HepG2 (cell line): Measurements from ENCODE around the gene ZNF442. TPM values are rescaled to one million over a fixed set of nuclear protein-coding genes. Genes with fewer than 3 reads are reported as not detected.

Experiments used
- CREB1 ChIP-seq, 2 experiments: fragments of 450-650 bp in 1 of 2; IDR thresholded peaks; 2 replicates each; pipeline ENCODE4 v1.6.1; 2016 to 2017; ENCODE audit warnings: control low read depth in 1 of 2, mild to moderate bottlenecking in 1 of 2, missing compliant biosample characterization in 1 of 2, missing genetic modification characterization in 1 of 2
- HDAC2 ChIP-seq: sonication (generic); formaldehyde crosslinking; IDR thresholded peaks from 2 replicates; pipeline ENCODE4 v1.4.0; 2020; ENCODE audit warnings: missing genetic modification reagents
- IRF2 ChIP-seq: IDR thresholded peaks from 2 replicates; pipeline ENCODE4 v1.6.1; 2018; ENCODE audit warnings: missing genetic modification reagents, missing compliant biosample characterization
- RXRB ChIP-seq: IDR thresholded peaks from 2 replicates; pipeline ENCODE4 v1.6.1; 2016; ENCODE audit warnings: borderline replicate concordance, missing genetic modification reagents, missing compliant biosample characterization
- SOX5 ChIP-seq: IDR thresholded peaks from 2 replicates; pipeline ENCODE4 v1.6.1; 2016; ENCODE audit warnings: borderline replicate concordance
- SPEN ChIP-seq: sonication (generic); formaldehyde crosslinking; IDR thresholded peaks from 2 replicates; pipeline ENCODE4 v1.5.1; 2020; ENCODE audit warnings: low read depth, mild to moderate bottlenecking, missing genetic modification reagents
- TAF1 ChIP-seq: sonication (generic); formaldehyde crosslinking; IDR thresholded peaks from 2 replicates; pipeline ENCODE4 v1.4.0; 2020; ENCODE audit warnings: missing genetic modification reagents
- ZFP36L2 ChIP-seq: sonication (generic); formaldehyde crosslinking; IDR thresholded peaks from 2 replicates; pipeline ENCODE4 v1.4.0; 2020; ENCODE audit warnings: missing genetic modification reagents
- ZNF17 ChIP-seq: sonication (generic); formaldehyde crosslinking; IDR thresholded peaks from 2 replicates; pipeline ENCODE4 v1.5.0; 2020; ENCODE audit warnings: mild to moderate bottlenecking, missing genetic modification reagents
- ZNF317 ChIP-seq: sonication (generic); formaldehyde crosslinking; IDR thresholded peaks from 2 replicates; pipeline ENCODE4 v1.5.0; 2020; ENCODE audit warnings: mild to moderate bottlenecking, missing genetic modification reagents
- ZNF839 ChIP-seq: sonication (generic); formaldehyde crosslinking; IDR thresholded peaks from 2 replicates; pipeline ENCODE4 v1.4.0; 2020; ENCODE audit warnings: missing genetic modification reagents, mild to moderate bottlenecking, borderline replicate concordance
- ZSCAN29 ChIP-seq: sonication (generic); formaldehyde crosslinking; conservative IDR thresholded peaks from 2 replicates; pipeline ENCODE4 v1.4.0; 2020; ENCODE audit warnings: mild to moderate bottlenecking, missing genetic modification reagents
- polyA plus RNA-seq, 8 experiments: library from polyadenylated mRNA; depleted of rRNA in 3 of 8; stranded (reverse) in 7 of 8; unstranded in 1 of 8; fragments of >200 nt; fragmentation: Illumina TruSeq in 4 of 8; extraction: Trizol in 4 of 8; gene quantifications; 2 replicates each; pipeline versions ENCODE4 v1.2.1 to v1.2.3, GENCODE V29; 2011 to 2016; ENCODE audit warnings: low read depth in 4 of 8, missing spikeins in 1 of 8, mixed read lengths in 1 of 8; ENCODE audit not compliant: insufficient read depth in 1 of 8
- total RNA-seq, 5 experiments: library from RNA; depleted of rRNA; stranded (reverse); fragments of >200 nt; fragmentation: Illumina TruSeq; extraction: Trizol; gene quantifications; 2 replicates each; pipeline ENCODE4 v1.2.3, GENCODE V29; 2016; ENCODE audit warnings: low read depth in 1 of 5
- TF ChIP-seq, protein P1 (sequence below): sonication (generic); formaldehyde crosslinking; IDR thresholded peaks from 2 replicates; pipeline ENCODE4 v1.5.0; 2020; ENCODE audit warnings: mild to moderate bottlenecking, missing genetic modification reagents, moderate library complexity
- TF ChIP-seq, protein P2 (sequence below): sonication (generic); formaldehyde crosslinking; IDR thresholded peaks from 2 replicates; pipeline ENCODE4 v1.4.0; 2020; ENCODE audit warnings: mild to moderate bottlenecking, missing genetic modification reagents
- TF ChIP-seq, protein P3 (sequence below): sonication (generic); formaldehyde crosslinking; IDR thresholded peaks from 2 replicates; pipeline ENCODE4 v1.4.0; 2020; ENCODE audit warnings: mild to moderate bottlenecking, missing genetic modification reagents
- TF ChIP-seq, protein P4 (sequence below): sonication (generic); formaldehyde crosslinking; IDR thresholded peaks from 2 replicates; pipeline ENCODE4 v1.4.0; 2020; ENCODE audit warnings: mild to moderate bottlenecking, missing genetic modification reagents
- TF ChIP-seq, protein P5 (sequence below): sonication (generic); formaldehyde crosslinking; IDR thresholded peaks from 2 replicates; pipeline ENCODE4 v1.4.0; 2020; ENCODE audit warnings: missing genetic modification reagents
- TF ChIP-seq, protein P6 (sequence below): sonication (generic); formaldehyde crosslinking; IDR thresholded peaks from 2 replicates; pipeline ENCODE4 v1.4.0; 2020; ENCODE audit warnings: missing genetic modification reagents, mild to moderate bottlenecking, borderline replicate concordance

ZNF442 gene
- total and polyA plus RNA-seq, 2 of the 13 experiments (the other 11 are each of a cell fraction or from before 2014, with no cell fraction given): 1.0 to 6.0 TPM

DNA sequence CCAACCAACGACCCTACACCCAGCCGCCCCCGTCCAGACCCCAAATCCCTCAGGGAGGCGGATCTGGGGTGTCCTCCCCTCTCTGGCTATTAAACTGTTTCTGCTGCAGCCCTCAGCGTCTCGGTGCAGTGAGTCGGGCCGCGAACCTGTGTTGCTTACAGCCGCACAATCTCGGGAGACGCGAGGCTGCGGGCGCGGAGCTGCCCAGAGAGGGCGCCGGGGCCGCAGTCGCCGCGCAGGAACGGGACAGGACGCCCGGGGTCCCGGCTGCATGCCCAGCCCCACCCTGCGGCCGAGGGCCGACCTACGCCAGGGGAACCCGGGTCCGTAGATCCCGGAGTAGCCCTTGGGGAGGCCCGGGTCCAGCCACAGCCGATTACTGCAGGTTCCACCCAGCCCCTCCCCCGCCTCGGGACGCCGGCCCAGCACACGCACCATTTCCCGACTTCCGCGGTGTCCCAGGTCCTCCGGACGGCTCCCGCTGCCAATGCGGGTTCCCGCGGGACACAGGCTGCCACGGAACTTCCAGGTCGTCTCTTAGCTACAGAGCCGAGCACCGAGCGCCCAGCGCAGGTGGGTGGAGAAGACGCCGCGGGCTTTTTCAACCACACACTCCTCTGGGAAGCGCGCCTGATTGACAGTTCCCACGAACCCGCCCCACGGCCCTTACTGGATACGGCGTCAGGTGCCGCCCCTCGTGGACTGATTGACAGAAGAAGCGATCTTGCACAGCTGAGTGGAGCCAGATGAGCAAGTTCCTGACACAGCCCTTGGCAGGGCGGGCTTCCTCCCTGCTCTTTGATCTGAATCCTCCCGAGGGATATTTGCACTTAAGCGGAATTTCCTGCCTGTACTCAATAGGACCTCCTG lies 35.4 kb upstream of the ZNF442 start, which contains the start of gene ZNF799 (continued):
- TF ChIP-seq, protein P1, sequence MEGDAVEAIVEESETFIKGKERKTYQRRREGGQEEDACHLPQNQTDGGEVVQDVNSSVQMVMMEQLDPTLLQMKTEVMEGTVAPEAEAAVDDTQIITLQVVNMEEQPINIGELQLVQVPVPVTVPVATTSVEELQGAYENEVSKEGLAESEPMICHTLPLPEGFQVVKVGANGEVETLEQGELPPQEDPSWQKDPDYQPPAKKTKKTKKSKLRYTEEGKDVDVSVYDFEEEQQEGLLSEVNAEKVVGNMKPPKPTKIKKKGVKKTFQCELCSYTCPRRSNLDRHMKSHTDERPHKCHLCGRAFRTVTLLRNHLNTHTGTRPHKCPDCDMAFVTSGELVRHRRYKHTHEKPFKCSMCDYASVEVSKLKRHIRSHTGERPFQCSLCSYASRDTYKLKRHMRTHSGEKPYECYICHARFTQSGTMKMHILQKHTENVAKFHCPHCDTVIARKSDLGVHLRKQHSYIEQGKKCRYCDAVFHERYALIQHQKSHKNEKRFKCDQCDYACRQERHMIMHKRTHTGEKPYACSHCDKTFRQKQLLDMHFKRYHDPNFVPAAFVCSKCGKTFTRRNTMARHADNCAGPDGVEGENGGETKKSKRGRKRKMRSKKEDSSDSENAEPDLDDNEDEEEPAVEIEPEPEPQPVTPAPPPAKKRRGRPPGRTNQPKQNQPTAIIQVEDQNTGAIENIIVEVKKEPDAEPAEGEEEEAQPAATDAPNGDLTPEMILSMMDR (CRISPR knock-in tag): peak; percentile 17; the same call in 1 of the 2 replicates
- no peak for TF ChIP-seq ZSCAN29
- TF ChIP-seq ZFP36L2 (CRISPR knock-in tag): no peak
- peak; percentile 69 for TF ChIP-seq SOX5 (CRISPR knock-in tag)
- TF ChIP-seq, protein P2, sequence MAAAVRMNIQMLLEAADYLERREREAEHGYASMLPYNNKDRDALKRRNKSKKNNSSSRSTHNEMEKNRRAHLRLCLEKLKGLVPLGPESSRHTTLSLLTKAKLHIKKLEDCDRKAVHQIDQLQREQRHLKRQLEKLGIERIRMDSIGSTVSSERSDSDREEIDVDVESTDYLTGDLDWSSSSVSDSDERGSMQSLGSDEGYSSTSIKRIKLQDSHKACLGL (CRISPR knock-in tag): peak; percentile 96
- TF ChIP-seq ZNF839 (CRISPR knock-in tag): 0 out of 2 replicates have a peak, but pooled peaks have one; percentile 39
- TF ChIP-seq, protein P3, sequence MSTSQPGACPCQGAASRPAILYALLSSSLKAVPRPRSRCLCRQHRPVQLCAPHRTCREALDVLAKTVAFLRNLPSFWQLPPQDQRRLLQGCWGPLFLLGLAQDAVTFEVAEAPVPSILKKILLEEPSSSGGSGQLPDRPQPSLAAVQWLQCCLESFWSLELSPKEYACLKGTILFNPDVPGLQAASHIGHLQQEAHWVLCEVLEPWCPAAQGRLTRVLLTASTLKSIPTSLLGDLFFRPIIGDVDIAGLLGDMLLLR: peak; percentile 36; the same call in 1 of the 2 replicates
- TF ChIP-seq ZNF17 (CRISPR knock-in tag): no peak
- peak; percentile 61 for TF ChIP-seq TAF1 (CRISPR knock-in tag)
- TF ChIP-seq, protein P4, sequence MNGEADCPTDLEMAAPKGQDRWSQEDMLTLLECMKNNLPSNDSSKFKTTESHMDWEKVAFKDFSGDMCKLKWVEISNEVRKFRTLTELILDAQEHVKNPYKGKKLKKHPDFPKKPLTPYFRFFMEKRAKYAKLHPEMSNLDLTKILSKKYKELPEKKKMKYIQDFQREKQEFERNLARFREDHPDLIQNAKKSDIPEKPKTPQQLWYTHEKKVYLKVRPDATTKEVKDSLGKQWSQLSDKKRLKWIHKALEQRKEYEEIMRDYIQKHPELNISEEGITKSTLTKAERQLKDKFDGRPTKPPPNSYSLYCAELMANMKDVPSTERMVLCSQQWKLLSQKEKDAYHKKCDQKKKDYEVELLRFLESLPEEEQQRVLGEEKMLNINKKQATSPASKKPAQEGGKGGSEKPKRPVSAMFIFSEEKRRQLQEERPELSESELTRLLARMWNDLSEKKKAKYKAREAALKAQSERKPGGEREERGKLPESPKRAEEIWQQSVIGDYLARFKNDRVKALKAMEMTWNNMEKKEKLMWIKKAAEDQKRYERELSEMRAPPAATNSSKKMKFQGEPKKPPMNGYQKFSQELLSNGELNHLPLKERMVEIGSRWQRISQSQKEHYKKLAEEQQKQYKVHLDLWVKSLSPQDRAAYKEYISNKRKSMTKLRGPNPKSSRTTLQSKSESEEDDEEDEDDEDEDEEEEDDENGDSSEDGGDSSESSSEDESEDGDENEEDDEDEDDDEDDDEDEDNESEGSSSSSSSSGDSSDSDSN (CRISPR knock-in tag): peak; percentile 77; the same call in 1 of the 2 replicates
- TF ChIP-seq, protein P5, sequence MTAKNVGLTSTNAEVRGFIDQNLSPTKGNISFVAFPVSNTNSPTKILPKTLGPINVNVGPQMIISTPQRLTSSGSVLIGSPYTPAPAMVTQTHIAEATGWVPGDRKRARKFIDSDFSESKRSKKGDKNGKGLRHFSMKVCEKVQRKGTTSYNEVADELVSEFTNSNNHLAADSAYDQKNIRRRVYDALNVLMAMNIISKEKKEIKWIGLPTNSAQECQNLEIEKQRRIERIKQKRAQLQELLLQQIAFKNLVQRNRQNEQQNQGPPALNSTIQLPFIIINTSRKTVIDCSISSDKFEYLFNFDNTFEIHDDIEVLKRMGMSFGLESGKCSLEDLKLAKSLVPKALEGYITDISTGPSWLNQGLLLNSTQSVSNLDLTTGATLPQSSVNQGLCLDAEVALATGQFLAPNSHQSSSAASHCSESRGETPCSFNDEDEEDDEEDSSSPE (CRISPR knock-in tag): peak; percentile 89
- 0 out of 2 replicates have a peak, but pooled peaks have one; percentile 11 for TF ChIP-seq HDAC2 (CRISPR knock-in tag)
- TF ChIP-seq IRF2 (CRISPR knock-in tag): 0 out of 2 replicates have a peak, but pooled peaks have one; percentile 28
- TF ChIP-seq SPEN (CRISPR knock-in tag): peak; percentile 81
- TF ChIP-seq RXRB (CRISPR knock-in tag): peak; percentile 52; the same call in 1 of the 2 replicates
- peak; percentile 48 for TF ChIP-seq CREB1 (IDR thresholded peaks at IDR 0.05)
- peak; percentile 73 for TF ChIP-seq CREB1 (CRISPR knock-in tag; IDR thresholded peaks at IDR 0.05)
- TF ChIP-seq, protein P6, sequence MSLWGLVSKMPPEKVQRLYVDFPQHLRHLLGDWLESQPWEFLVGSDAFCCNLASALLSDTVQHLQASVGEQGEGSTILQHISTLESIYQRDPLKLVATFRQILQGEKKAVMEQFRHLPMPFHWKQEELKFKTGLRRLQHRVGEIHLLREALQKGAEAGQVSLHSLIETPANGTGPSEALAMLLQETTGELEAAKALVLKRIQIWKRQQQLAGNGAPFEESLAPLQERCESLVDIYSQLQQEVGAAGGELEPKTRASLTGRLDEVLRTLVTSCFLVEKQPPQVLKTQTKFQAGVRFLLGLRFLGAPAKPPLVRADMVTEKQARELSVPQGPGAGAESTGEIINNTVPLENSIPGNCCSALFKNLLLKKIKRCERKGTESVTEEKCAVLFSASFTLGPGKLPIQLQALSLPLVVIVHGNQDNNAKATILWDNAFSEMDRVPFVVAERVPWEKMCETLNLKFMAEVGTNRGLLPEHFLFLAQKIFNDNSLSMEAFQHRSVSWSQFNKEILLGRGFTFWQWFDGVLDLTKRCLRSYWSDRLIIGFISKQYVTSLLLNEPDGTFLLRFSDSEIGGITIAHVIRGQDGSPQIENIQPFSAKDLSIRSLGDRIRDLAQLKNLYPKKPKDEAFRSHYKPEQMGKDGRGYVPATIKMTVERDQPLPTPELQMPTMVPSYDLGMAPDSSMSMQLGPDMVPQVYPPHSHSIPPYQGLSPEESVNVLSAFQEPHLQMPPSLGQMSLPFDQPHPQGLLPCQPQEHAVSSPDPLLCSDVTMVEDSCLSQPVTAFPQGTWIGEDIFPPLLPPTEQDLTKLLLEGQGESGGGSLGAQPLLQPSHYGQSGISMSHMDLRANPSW: no peak
- TF ChIP-seq ZNF317 (CRISPR knock-in tag): peak; percentile 59; the same call in 1 of the 2 replicates
